NCI-H2171 treated with DMSO at 0.1 percent for 48 hours (cell line): Measurements from ENCODE around the gene SPANXN5.
"Not testable (repeated sequence)": the region's sequence is repeated elsewhere in the genome, so short reads cannot be mapped to it uniquely, and the experiment has no call there.

Experiments
- DNase-seq: peaks from one replicate; lab custom pipeline; 2025; lab: John Stamatoyannopoulos, UW

The SPANXN5 gene

GRCh38 chrX:52797327-52797726, at the start of gene SPANXN5:
Gene SPANXN5 (minus strand): TSS chrX:52797427. CDS start chrX:52797348, 79 bp downstream.
- not testable (repeated sequence) for DNase-seq

DNA sequence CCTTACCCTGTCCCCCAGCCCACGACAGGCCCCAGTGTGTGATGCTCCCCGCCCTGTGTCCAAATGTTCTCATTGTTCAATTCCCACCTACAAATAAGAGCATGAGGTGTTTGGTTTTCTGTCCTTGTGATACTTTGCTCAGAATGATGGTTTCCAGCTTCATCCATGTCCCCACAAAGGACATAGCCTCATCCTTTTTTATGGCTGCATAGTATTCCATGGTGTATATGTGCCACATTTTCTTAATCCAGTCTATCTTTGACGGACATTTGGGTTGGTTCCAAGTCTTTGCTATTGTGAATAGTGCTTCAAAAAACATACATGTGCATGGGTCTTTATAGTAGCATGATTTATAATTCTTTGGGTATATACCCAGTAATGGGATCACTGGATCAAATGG, 46.4 kb upstream of the SPANXN5 start:
- not testable (repeated sequence) for DNase-seq

DNA sequence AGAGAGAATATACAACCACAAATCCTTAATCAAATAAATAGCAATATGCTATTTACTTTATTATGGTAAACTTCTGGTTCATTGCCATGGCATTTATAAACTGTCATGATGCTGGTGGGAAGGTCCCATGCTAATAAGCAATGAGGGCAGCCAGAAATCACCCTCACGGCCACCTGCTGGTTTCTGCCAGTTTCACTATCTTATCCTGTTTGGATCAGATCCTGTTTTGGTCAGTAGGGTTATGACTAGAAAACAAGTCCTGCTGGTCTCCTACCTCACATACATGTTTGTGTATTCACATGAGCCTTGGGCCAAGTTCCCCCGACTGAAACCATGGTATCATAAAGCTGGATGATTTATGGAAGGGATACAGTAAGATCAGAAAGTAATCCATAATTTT, 41.9 kb upstream of the SPANXN5 start:
- no peak for DNase-seq

DNA sequence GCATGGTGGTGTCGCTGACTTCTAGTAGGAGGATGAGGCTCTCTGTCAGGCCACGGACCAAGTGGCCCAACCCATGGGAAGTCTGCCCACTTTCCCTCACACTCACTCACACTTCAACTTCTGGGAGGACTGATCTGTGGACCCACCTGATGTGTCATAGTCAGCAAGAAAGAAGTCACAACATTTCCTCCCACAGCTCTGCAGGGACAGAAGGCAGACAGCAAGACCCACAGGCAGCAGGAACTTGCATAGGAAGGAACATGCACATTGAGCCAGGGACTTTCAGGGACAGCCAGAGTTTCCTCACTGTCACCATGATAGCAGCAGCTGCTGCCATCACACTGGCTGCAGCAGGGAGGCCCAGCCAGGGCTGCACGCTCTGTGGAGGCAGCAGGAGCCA, 33.3 kb upstream of the SPANXN5 start:
- no peak for DNase-seq

GRCh38 chrX:52824608-52825007, 27.4 kb upstream of the SPANXN5 start:
- no peak for DNase-seq

DNA sequence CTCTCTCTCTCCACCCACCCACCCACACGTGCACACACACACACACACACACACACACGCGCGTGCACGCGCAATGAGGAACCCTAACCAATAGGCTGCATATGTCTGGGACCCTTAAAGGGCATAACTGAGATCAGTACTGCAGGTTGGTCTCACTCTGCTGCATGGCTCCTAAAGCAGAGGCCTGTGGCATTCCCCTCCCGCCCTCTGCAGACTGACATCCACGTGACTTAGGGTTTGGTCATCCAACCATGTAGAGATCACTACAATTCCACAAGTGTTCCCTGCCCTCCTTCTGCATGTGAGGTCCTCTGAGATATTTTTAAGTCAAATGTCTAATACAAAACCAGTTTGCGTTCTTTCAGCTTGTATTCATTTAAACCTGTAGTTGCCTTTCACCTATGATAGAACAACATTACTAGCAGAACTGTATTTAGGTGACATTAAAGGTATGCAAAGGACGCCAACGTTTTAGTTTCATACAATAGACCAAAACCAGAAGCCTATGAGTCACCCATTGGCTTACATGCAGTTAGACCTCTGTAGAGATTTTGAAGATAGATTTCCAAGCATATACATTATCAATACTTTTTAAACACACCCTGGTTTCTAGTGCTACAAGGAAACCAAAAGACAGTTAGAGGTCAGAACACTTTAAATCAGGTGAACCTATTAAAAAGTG, 24.0 kb upstream of the SPANXN5 start:
- DNase-seq = no peak

DNA sequence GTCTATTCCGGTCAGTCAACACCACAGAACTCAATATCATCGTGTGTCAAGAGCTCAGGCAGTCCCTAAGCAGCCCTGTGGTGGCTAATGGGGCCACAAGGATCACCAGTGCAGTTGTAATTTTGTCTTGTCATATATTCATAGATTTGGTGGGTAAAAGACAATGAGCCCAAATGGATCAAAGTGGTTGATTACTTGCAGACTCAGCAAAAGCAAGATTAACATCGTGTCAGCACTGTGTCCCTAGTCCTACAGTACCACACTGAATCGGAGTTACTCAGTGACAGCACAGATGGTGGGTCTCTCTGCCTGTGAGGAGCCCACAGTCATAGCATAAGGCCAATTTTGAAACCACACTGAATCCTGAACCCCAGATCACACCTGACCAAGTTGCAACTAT, 22.6 kb upstream of the SPANXN5 start:
- no peak for DNase-seq

- DNase-seq = no peak
These were observed 13.9 kb upstream of the SPANXN5 start, which contains the start of gene XAGE5 for GRCh38 chrX:52811065-52811625. Gene XAGE5 (plus strand): TSS chrX:52811287. CDS start chrX:52812567, 1,280 bp downstream.

DNA sequence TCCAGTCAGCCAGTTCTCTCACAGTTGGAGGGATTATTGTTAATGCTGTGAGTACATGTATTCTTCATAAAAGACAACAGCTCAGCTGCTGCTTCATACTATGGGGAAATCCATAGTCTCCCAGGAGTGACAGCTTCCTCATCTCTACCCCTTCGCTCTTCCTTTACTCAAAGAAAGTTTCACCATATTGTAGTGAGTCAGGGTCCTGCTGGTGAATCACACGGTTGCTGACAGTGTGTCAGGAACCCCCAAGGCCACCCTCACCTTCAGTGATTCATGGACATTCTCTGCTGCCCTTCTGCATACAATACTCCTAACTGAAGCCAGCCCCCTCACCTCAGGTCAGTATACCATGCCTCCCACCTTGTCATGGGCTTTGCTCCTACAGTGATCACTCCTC, 7.6 kb upstream of the SPANXN5 start:
- not testable (repeated sequence) for DNase-seq

GRCh38 chrX:52773504-52773903, 23.7 kb downstream of the SPANXN5 start:
- DNase-seq = not testable (repeated sequence)

GRCh38 chrX:52765983-52766382, 31.2 kb downstream of the SPANXN5 start:
- not testable (repeated sequence) for DNase-seq

GRCh38 chrX:52750952-52751351, 46.3 kb downstream of the SPANXN5 start, which contains the start of gene SSX2B:
Gene SSX2B (plus strand): TSS chrX:52751252. CDS start chrX:52752681, 1,429 bp downstream.
- DNase-seq = not testable (repeated sequence)
